ENCODE results near the gene GDPD5.

GDPD5 gene

DNA sequence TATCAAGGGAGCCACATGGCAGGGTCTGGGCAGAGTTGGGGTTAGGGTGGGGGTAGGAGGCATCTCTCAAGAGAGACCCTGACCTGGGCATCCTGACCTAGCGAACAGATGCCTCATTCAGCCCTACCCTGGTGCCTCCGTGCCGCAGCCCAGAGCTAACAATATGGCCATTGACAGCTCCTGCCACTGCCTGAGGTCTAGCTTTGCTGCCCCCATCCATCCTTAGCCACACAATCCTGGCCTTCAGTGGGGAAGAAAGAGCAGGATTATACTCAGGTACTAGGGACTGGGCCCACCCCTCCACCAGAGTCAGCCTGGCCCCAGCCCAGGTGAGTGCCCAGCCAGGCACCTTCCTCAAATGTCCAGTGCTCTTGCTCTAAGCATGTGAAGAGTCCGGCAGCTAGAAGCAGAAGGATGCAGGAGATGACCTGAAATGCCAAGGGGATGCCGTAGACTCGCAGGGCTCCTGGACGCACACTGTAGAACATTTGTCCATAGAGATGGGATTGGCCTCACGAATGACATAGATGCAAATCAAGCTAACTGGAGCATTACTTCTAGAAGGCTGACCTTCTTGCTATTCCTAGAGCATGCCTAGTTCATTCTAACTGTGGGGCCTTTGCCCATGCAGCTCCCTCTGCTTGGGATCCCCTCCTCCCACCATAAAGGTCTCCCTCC, 23.0 kb upstream of the GDPD5 start:
- H3K4me3 ChIP-seq (ENCODE audit: low read length), result no peak overlapping the region
- H3K79me2 ChIP-seq (ENCODE audit: control insufficient read depth, low read length), result no peaks in the 10 kb centered on the region
- TF ChIP-seq EZH2phosphoT487 (IDR thresholded peaks at IDR 0.05; ENCODE audit: borderline replicate concordance, low read length), result no peak
- TF ChIP-seq CTCF (IDR thresholded peaks at IDR 0.05; ENCODE audit: low read depth, low read length, poor library complexity, severe bottlenecking), result no peak
- H3K4me1 ChIP-seq (ENCODE audit: control insufficient read depth, low read length), result peaks cover 13% of the 10 kb centered on the region
- H3K9me2 ChIP-seq (replicated peaks; ENCODE audit: control insufficient read depth, low read length), result no peaks in the 10 kb centered on the region
- H4K20me1 ChIP-seq (ENCODE audit: control insufficient read depth, insufficient read depth, low read depth, low read length), result no peaks in the 10 kb centered on the region
- no peak overlapping the region for H3K4me2 ChIP-seq (ENCODE audit: low read length)
- no peaks in the 10 kb centered on the region for H3F3A ChIP-seq (ENCODE audit: control insufficient read depth, insufficient read depth)
- H3K27me3 ChIP-seq (ENCODE audit: control insufficient read depth, low read length), result peaks cover 4% of the 10 kb centered on the region
- H3K36me3 ChIP-seq (ENCODE audit: control insufficient read depth, low read length), result no peaks in the 10 kb centered on the region
- no peaks in the 10 kb centered on the region for H3K9me3 ChIP-seq (ENCODE audit: control insufficient read depth, insufficient read depth, low read length)
- no peak overlapping the region for H3K27ac ChIP-seq (ENCODE audit: low read depth, low read length)

DNA sequence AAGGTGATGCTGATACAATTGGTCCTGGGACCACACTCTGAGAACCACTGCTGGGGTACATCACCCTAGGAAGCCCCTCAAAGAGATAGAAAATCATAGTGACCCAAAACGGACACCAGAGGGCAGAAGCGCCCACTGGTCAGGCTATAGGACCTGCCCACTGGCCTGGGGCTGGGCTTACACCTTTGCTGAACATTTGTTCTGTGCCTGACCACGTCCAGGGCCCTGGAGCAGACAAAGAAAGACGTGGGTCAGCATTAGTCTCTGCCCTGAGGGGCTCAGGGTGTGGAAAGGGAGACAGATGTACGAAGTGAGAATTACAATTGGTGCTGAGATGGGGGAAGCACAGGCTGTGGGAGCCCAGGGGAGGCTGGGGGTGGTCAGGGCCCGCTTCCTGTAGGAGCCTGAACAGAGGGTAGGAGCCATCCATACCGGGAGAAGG, 21.9 kb upstream of the GDPD5 start:
- no peaks in the 10 kb centered on the region for H3K79me2 ChIP-seq (ENCODE audit: control insufficient read depth, low read length)
- no peak for TF ChIP-seq EZH2phosphoT487 (IDR thresholded peaks at IDR 0.05; ENCODE audit: borderline replicate concordance, low read length)
- peak; percentile 90 for TF ChIP-seq CTCF (IDR thresholded peaks at IDR 0.05; ENCODE audit: low read depth, low read length, poor library complexity, severe bottlenecking)
- no peak overlapping the region for H3K4me2 ChIP-seq (ENCODE audit: low read length)
- peaks cover 4% of the 10 kb centered on the region for H3K27me3 ChIP-seq (ENCODE audit: control insufficient read depth, low read length)
- no peaks in the 10 kb centered on the region for H3K36me3 ChIP-seq (ENCODE audit: control insufficient read depth, low read length)
- H3F3A ChIP-seq (ENCODE audit: control insufficient read depth, insufficient read depth), result no peaks in the 10 kb centered on the region
- H3K4me3 ChIP-seq (ENCODE audit: low read length), result no peak overlapping the region
- H3K4me1 ChIP-seq (ENCODE audit: control insufficient read depth, low read length), result peaks cover 13% of the 10 kb centered on the region
- H4K20me1 ChIP-seq (ENCODE audit: control insufficient read depth, insufficient read depth, low read depth, low read length), result no peaks in the 10 kb centered on the region
- no peaks in the 10 kb centered on the region for H3K9me2 ChIP-seq (replicated peaks; ENCODE audit: control insufficient read depth, low read length)
- no peaks in the 10 kb centered on the region for H3K9me3 ChIP-seq (ENCODE audit: control insufficient read depth, insufficient read depth, low read length)
- H3K27ac ChIP-seq (ENCODE audit: low read depth, low read length), result no peak overlapping the region

DNA sequence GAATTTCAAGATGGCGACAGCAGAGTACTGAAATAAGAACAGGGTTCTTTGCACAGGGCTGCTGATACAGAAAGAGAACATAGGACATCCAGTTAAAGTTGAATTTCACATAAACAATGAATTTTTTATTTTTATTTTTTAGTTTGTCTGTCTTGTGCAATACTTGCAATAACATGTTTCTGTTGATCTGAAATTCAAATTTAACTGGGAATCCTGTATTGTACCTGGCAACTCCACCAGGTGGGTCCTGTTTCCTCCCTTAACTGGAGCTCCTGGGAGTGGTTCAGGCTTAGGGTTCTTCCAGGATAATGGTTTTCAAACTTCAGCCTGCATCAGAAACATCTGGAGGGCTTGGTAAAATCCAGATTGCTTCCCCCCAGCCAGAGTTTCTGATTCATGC, 21.4 kb upstream of the GDPD5 start:
- Histone ChIP-seq H3K9me3 (ENCODE audit: control insufficient read depth, insufficient read depth, low read length) (no peaks in the 10 kb centered on the region), H3K4me2 (ENCODE audit: low read length) (no peak overlapping the region), H3K27ac (ENCODE audit: low read depth, low read length) (no peak overlapping the region), H3K36me3 (ENCODE audit: control insufficient read depth, low read length) (no peaks in the 10 kb centered on the region), H3K4me1 (ENCODE audit: control insufficient read depth, low read length) (peaks cover 13% of the 10 kb centered on the region), H3K27me3 (ENCODE audit: control insufficient read depth, low read length) (peaks cover 4% of the 10 kb centered on the region), H3F3A (ENCODE audit: control insufficient read depth, insufficient read depth) (no peaks in the 10 kb centered on the region), H3K9me2 (replicated peaks; ENCODE audit: control insufficient read depth, low read length) (no peaks in the 10 kb centered on the region), H3K4me3 (ENCODE audit: low read length) (no peak overlapping the region), H3K79me2 (ENCODE audit: control insufficient read depth, low read length) (no peaks in the 10 kb centered on the region), H4K20me1 (ENCODE audit: control insufficient read depth, insufficient read depth, low read depth, low read length) (no peaks in the 10 kb centered on the region)
- TF ChIP-seq EZH2phosphoT487 (IDR thresholded peaks at IDR 0.05; ENCODE audit: borderline replicate concordance, low read length) (no peak), CTCF (IDR thresholded peaks at IDR 0.05; ENCODE audit: low read depth, low read length, poor library complexity, severe bottlenecking) (no peak)

Measured in DOHH2 (cell line).